KG1 (cell line): Measurements from ENCODE around the gene ZNF428.
A peak's percentile ranks its signal among the peaks of the same experiment; 100 is the strongest.
"Not testable (repeated sequence)": the region's sequence is repeated elsewhere in the genome, so short reads cannot be mapped to it uniquely, and the experiment has no call there.

Source experiments
- DNase-seq: peaks from one replicate; lab custom pipeline; 2025; lab: John Stamatoyannopoulos, UW

Gene ZNF428

GRCh38 chr19:43592800-43593350 lies 26.6 kb downstream of the ZNF428 start:
- no peak for DNase-seq

GRCh38 chr19:43591904-43592772 lies 27.3 kb downstream of the ZNF428 start:
- DNase-seq, result no peak

GRCh38 chr19:43589678-43590077 lies 29.8 kb downstream of the ZNF428 start:
- DNase-seq, result no peak

DNA sequence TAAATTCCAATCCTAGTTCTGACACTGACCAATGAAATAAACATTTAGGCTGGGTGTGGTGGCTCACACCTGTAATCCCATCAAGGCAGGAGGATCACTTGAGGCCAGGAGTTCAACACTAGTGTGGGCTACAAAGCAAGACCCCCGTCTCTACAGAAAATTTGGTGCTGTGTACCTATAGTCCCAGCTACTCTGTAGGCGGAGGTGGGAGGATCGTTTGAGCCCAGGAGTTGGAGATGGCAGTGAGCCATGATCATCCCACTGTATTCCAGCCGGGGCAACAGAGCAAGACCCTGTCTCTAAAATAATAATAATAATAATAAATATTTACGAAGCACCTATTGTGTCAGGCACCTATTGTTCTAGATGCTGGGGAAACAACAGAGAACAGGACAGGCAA lies 30.2 kb downstream of the ZNF428 start:
- DNase-seq, result no peak

GRCh38 chr19:43587029-43587428 lies 32.4 kb downstream of the ZNF428 start:
- not testable (repeated sequence) for DNase-seq

DNA sequence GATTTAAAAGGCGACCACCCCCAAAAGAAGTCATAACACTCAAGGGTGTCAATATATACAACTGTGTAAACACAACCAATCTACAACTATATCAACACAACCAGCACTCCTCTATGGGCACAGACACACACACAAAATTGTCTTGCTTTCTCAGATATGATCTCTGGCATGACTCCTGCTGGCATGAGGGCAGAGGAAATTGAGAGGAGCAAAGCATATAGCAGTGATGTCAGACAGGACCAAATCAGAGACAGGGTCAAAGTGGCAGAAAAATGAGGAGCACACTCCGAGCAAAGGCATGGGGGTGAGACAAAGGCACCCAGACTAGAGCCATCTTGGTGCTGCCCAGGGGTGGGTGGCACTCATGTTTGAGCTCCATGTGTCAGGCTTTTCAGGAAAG lies 33.1 kb downstream of the ZNF428 start:
- no peak for DNase-seq

GRCh38 chr19:43584484-43584883 lies 34.9 kb downstream of the ZNF428 start:
- DNase-seq, result no peak

DNA sequence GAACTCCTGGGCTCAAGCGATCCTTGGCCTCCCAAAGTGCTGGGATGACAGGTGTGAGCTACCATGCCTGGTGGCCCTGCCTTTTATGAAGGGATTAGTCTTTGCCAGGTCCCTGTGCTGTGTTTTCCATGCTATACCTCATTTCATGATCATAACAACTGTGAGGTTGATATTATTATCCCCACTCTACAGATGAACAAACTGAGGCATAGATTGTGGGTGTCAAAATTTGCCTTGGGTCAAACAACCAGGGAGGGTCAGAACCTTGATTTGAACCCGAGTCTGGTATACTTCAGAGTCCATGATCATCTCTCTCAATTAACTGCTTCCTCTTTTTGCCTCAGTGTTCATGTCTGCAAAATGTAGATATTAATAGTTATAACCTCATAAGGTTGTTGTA lies 36.9 kb downstream of the ZNF428 start:
- no peak for DNase-seq

DNA sequence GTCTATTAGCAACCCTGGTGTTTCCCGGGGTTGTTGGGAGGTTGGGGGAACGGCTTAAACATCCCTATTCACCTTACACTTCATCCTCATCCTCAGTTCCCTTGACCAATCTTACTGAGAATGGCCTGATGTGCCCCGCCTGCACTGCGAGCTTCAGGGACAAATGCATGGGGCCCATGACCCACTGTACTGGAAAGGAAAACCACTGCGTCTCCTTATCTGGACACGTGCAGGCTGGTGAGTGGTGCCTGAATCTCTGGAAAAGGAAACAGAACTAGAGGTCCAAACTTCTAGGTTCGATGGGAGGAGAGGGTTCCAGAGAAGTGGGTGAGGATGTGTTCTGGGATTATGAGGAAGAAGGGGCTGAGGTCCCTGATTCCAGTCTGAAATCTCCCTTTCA lies 38.0 kb downstream of the ZNF428 start:
- no peak for DNase-seq

GRCh38 chr19:43578787-43579186 lies 40.6 kb downstream of the ZNF428 start:
- DNase-seq, result no peak

DNA sequence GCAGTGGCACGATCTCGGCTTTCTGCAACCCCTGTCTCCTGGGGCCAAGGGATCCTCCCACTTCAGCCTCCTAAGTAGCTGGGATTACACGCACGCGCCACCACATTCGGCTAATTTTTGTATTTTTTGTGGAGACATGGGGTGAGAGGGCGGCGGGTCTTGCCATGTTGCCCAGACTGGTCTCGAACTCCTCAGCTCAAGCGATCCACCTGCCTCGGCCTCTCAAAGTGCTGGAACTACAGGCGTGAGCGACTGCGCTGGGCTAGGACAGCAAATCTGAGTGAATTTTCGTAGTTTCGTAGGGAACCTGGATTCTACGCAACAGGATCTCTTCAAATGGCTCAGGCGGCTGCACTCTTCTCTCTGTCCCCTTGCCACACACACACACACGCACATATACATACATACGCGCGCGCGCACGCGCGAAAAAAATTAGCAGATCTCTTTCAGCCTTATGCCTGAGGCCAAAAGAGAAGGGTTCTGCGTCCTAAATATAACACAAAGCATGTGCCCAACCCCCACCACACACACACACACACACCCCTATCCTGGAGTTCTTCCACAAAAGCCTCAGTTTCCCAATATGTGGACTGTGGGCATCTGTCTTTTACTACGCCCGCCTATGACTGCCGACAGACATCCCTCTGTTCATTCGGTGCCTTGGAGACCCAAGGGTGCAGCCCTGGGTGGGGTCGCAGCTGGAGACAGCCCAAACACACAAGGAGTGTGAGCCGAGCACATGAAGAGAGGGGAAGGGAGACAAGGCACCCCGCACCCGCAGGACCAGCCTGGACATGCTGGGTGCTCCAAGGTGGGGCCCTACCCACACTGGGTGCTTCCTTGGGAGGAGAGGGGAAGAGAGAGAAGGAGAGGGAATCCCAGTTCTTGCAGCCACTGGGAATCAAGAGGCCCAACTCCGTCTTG lies 43.2 kb downstream of the ZNF428 start:
- no peak for DNase-seq

DNA sequence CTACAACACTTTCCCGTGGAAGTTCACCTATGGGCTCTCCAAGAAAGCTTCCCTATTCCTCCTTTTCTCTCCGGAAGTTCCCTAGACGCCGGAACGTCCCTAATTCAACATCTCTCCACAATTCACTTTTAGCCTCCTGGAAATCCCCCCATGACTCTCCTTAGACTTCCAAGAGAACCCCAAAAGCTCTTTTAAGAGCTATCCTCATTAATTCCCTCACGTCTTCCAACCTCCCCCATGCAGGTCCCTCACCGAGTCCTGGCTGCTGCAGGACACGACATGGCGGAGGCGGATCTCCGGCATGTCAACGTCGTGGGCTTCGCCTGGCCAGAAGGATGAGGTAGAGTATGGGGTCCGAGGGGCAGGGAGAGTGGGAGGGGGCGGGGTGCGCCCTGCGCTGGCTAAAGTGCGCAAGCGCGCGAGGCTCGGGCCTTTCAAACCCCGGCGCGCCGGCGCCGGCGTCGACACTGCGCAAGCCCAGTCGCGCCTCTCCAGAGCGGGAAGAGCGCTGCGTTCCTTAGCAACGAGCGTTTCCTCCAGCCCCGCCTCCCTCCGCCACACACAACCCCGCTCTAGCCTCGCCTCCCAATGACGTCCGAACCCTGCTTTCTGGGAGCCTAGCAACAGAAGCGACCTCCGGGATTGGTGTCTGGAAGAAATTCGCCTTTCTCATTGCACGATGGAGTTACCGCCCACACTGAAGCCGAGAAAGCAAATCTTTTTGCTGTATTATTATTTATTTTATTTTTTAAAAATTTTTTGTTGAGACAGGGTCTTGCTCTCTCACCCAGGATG lies 44.1 kb downstream of the ZNF428 start, which contains the start of the genes PINLYP and XRCC1:
PINLYP (plus strand) TSS at position 646 of the 795 bp plus-strand sequence. CDS start 1,391 bp downstream, outside the sequence.
XRCC1 (minus strand) TSS at position 372 of the 795 bp plus-strand sequence; CDS start at position 303, 69 bp downstream.
- peak; percentile 96 for DNase-seq

DNA sequence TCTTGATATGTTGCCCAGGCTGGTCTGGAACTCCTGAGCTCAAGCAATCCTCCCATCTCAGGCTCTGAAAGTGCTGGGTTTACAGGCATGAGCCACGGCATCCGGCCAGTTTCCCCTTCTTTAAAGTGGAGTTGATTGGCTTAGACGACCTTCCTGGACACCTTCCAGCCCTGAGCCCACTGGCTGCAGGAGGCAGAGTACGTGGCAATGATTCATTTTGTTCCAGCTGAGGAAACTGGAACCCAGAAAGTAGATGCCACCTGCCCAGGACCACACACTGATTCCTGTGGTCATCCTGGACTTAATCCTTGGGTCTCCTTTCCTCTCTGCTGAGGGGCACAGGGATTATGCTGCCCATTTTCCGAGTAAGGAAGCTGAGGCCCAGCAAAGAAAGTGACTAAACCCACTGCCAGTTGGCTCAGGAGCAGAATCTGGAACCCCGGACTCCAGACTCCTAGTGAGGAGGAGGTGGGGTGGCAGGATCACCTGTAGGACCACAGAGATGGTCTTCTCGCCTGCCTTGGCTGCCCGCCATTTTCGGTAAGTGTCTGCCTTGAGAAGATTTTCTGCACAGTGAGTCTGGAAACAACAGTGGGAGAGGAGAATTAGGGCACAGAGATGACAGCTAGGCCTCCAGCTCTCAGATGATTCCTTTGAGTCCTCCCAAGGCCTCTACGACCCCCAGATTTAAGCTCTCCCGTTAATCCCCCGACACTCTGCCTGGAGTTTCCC lies 44.8 kb downstream of the ZNF428 start:
- no peak for DNase-seq

DNA sequence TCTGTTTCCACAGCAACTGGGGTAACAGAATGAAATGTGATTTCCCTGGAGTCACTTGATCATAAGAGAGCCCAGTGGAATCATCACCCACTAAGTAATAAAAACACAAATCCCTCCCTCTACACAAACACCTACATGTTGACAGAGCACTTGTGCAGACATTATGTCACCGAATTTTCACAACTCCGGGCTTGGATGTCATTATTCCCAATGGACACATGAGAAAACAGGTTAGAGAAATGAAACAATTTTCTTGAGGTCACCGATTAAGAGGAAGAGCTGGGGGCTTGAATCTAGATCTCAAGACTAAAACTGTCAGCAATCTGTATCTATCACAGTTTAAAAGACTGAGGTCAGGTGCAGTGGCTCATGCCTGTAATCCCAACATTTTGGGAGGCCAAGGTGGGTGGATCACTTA lies 47.2 kb downstream of the ZNF428 start:
- DNase-seq, result no peak

- no peak for DNase-seq
These were observed 49.1 kb downstream of the ZNF428 start for GRCh38 chr19:43570174-43570791.

DNA sequence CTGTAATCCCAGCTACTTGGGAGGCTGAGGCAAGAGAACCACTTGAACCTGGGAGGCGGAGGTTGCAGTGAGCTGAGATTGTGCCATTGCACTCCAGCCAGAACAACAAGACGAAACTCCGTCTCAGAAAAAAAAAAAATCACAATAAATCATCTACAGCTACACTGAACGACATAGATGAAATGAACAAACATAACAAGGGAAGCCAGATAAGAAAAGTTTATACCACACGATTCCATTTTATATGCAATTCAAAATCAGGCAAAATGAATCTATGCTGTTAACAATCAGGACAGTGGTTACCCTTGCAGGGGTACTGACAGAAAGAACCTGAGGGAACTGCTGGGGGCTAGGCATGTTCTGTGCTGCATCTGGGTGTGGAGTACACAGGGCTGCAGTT lies 49.8 kb downstream of the ZNF428 start:
- DNase-seq, result no peak

DNA sequence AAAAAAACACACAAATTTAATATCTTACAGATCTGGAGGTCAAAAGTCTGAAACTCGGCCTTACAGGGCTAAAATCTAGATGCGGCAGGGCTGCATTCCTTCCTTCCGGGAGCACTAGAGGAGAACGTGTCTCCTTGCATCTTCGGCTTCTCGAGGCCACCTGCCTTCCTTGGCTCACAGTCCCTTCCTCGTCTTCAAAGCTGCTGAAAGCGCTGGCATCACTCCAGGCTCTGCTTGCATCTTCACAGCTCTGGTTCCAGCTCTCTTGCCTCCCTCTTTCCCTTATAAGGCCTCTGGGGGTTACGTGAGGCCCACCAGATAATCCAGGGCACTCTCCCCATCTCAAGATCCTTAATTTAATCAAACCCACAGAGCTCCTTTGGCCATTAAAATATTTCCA lies 54.6 kb downstream of the ZNF428 start:
- DNase-seq, result no peak

DNA sequence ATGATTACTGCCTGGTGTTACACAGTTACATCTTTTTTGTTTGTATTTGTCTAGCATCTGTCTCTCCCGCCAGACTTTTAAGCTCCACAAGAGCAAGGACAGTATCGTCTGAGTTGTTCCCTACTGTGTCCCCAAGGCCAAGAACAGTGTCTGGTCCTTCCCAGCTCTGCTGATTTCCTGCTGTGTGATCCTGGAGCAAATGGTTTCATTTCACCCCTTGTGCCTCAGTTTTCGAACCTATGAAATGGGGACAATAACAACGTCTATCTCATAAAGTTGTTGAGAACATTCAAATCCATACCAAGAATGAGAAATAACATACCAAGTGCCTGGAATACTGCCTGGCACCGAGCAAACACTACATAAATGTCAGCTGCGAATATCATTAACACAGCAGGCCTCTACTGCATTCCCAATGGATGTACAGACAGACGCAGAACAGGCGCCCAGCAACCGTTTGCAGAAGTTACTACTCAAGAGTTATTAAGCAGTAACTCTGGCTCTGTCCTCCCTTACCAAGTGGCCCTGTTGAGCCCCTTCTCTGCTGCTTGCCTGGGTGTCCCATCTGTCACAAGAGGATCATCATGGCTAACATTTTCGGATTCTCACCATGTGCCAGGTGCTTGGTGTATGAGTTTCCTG lies 55.5 kb downstream of the ZNF428 start:
- no peak for DNase-seq

GRCh38 chr19:43562698-43563241 lies 56.7 kb downstream of the ZNF428 start:
- peak; percentile 89 for DNase-seq
